WTC11 (cell line): ENCODE measurements around the gene HPCAL1. TPM values are rescaled to one million over a fixed set of nuclear protein-coding genes. Genes with fewer than 3 reads are reported as not detected.

Experiments used
- ATAC-seq: fragments of 200-7000 bp; cut with Tn5 transposase; 2 replicates; pipeline ENCODE4 v1.10.0; 2021; ENCODE audit warnings: mild to moderate bottlenecking, moderate library complexity
- CTCF ChIA-PET: fragments of 300-600 bp; sonication (Branson Sonifier 250); formaldehyde crosslinking; loops from one replicate; lab custom pipeline; 2021; ENCODE audit warnings: antibody characterized with exemption; lab: Charles Lee
- POLR2A ChIA-PET: fragments of 350-600 bp; sonication (Branson Sonifier 250); formaldehyde crosslinking; loops from one replicate; lab custom pipeline; 2021; ENCODE audit warnings: antibody characterized with exemption; lab: Charles Lee
- DNase-seq: peaks from one replicate; pipeline ENCODE4 v3.0.0; 2021; ENCODE audit warnings: low spot score
- H3K27ac Mint-ChIP-seq: 2 replicates; pipeline ENCODE4 v1.8.0; 2021; ENCODE audit warnings: mixed read lengths
- H3K27me3 Mint-ChIP-seq: 2 replicates; pipeline ENCODE4 v1.8.0; 2021; ENCODE audit warnings: low read depth, mild to moderate bottlenecking, moderate library complexity, mixed read lengths
- H3K36me3 Mint-ChIP-seq: 2 replicates; pipeline ENCODE4 v1.8.0; 2021; ENCODE audit warnings: mixed read lengths
- H3K4me1 Mint-ChIP-seq: 2 replicates; pipeline ENCODE4 v1.8.0; 2022; ENCODE audit warnings: mixed read lengths
- H3K4me3 Mint-ChIP-seq: 2 replicates; pipeline ENCODE4 v1.8.0; 2021; ENCODE audit warnings: mild to moderate bottlenecking, moderate library complexity, mixed read lengths
- H3K9me3 Mint-ChIP-seq: 2 replicates; pipeline ENCODE4 v1.8.0; 2021; ENCODE audit warnings: mixed read lengths
- CREB1 ChIP-seq: sonication (generic); formaldehyde crosslinking; IDR thresholded peaks from 2 replicates; pipeline ENCODE4 v1.8.0; 2023; ENCODE audit warnings: mild to moderate bottlenecking, missing genetic modification reagents
- CREM ChIP-seq: sonication (generic); formaldehyde crosslinking; IDR thresholded peaks from 2 replicates; pipeline ENCODE4 v1.8.1; 2022; ENCODE audit warnings: mild to moderate bottlenecking, missing genetic modification reagents, moderate library complexity
- ESRRA ChIP-seq: sonication (generic); formaldehyde crosslinking; IDR thresholded peaks from 2 replicates; pipeline ENCODE4 v1.8.1; 2022; ENCODE audit warnings: mild to moderate bottlenecking, missing genetic modification reagents, borderline replicate concordance
- JUN ChIP-seq: sonication (generic); formaldehyde crosslinking; IDR thresholded peaks from 2 replicates; pipeline ENCODE4 v1.8.0; 2023; ENCODE audit warnings: mild to moderate bottlenecking, missing genetic modification reagents
- RORB ChIP-seq: fragments of 250-450 bp; sonication (Bioruptor Pico); IDR thresholded peaks from 2 replicates; pipeline ENCODE4 v1.9.0; 2021; ENCODE audit warnings: mild to moderate bottlenecking
- SOX15 ChIP-seq: fragments of 250-450 bp; sonication (Bioruptor Pico); IDR thresholded peaks from 2 replicates; pipeline ENCODE4 v1.9.0; 2021; ENCODE audit warnings: mild to moderate bottlenecking
- TCF7 ChIP-seq: sonication (generic); formaldehyde crosslinking; IDR thresholded peaks from 2 replicates; pipeline ENCODE4 v1.8.0; 2022; ENCODE audit warnings: mild to moderate bottlenecking, low read depth, missing genetic modification reagents, moderate library complexity
- TEAD1 ChIP-seq: sonication (generic); formaldehyde crosslinking; IDR thresholded peaks from 2 replicates; pipeline ENCODE4 v1.8.0; 2022; ENCODE audit warnings: mild to moderate bottlenecking, missing genetic modification reagents
- TP53 ChIP-seq: sonication (generic); formaldehyde crosslinking; IDR thresholded peaks from 2 replicates; pipeline ENCODE4 v1.8.1; 2023; ENCODE audit warnings: mild to moderate bottlenecking, missing genetic modification reagents
- ZNF219 ChIP-seq: sonication (generic); formaldehyde crosslinking; IDR thresholded peaks from 2 replicates; pipeline ENCODE4 v1.8.0; 2023; ENCODE audit warnings: missing genetic modification reagents, mild to moderate bottlenecking, borderline replicate concordance
- ZNF263 ChIP-seq: sonication (generic); formaldehyde crosslinking; IDR thresholded peaks from 2 replicates; pipeline ENCODE4 v1.8.1; 2022; ENCODE audit warnings: low read depth, mild to moderate bottlenecking, moderate library complexity, missing genetic modification reagents
- ZNF317 ChIP-seq: sonication (generic); formaldehyde crosslinking; IDR thresholded peaks from 2 replicates; pipeline ENCODE4 v1.8.1; 2023; ENCODE audit warnings: low read depth, mild to moderate bottlenecking, moderate library complexity, missing genetic modification reagents, borderline replicate concordance
- ZNF396 ChIP-seq: fragments of 250-450 bp; sonication (Bioruptor Pico); IDR thresholded peaks from 2 replicates; pipeline ENCODE4 v1.8.0; 2021; ENCODE audit warnings: mild to moderate bottlenecking, moderate library complexity, borderline replicate concordance
- ZNF671 ChIP-seq: fragments of 250-450 bp; sonication (Bioruptor Pico); IDR thresholded peaks from 2 replicates; pipeline ENCODE4 v1.8.0; 2021; ENCODE audit warnings: mild to moderate bottlenecking
- total RNA-seq: library from RNA; stranded (reverse); gene quantifications from 3 replicates; pipeline ENCODE4 v1.2.3, GENCODE V29; 2021
- TF ChIP-seq, protein P1 (sequence below): fragments of 250-450 bp; sonication (Bioruptor Pico); IDR thresholded peaks from 2 replicates; pipeline ENCODE4 v1.8.0; 2021; ENCODE audit warnings: mild to moderate bottlenecking
- TF ChIP-seq, protein P2 (sequence below): sonication (generic); formaldehyde crosslinking; IDR thresholded peaks from 2 replicates; pipeline ENCODE4 v1.8.0; 2023; ENCODE audit warnings: missing genetic modification reagents
- TF ChIP-seq, protein P3 (sequence below): sonication (generic); formaldehyde crosslinking; IDR thresholded peaks from 2 replicates; pipeline ENCODE4 v1.8.0; 2022; ENCODE audit warnings: missing genetic modification reagents
- TF ChIP-seq, protein P4 (sequence below): sonication (generic); formaldehyde crosslinking; IDR thresholded peaks from 2 replicates; pipeline ENCODE4 v1.8.1; 2023; ENCODE audit warnings: mild to moderate bottlenecking, missing genetic modification reagents
- TF ChIP-seq, protein P5 (sequence below): sonication (generic); formaldehyde crosslinking; IDR thresholded peaks from 2 replicates; pipeline ENCODE4 v1.8.0; 2023; ENCODE audit warnings: mild to moderate bottlenecking, missing genetic modification reagents
- TF ChIP-seq, protein P6 (sequence below): sonication (generic); formaldehyde crosslinking; IDR thresholded peaks from 2 replicates; pipeline ENCODE4 v1.8.1; 2022; ENCODE audit warnings: low read depth, missing genetic modification reagents, borderline replicate concordance
- TF ChIP-seq, protein P7 (sequence below): sonication (generic); formaldehyde crosslinking; IDR thresholded peaks from 2 replicates; pipeline ENCODE4 v1.8.1; 2023; ENCODE audit warnings: mild to moderate bottlenecking, missing genetic modification reagents

The HPCAL1 gene
- total RNA-seq, 1 experiment from 2014 or later: 11.8 TPM

DNA sequence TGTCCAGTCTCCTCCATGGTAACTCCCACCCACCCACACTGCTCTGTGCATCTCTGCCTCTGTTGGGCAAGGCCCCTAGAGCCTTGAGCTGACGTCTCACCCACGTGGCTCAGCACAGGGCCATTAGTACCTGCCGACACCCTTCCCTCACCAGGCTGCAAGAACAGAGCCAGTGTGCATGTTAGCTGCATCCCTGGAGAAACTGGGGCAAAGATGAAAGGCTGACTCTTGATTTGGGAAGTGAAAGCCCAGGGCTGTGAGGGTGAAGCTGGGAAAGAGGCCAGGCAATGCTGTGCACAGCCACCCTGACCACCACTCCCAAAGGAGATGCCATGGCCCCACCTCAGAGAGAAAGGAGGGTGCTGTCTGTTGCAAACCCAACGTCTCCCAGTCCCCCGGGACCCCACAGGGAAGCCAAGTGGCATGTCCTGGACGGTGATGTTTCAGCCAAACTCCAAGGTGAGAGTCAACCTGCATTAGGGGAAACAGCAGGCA lies 20.0 kb upstream of the HPCAL1 start (continued):
- TF ChIP-seq, protein P1, sequence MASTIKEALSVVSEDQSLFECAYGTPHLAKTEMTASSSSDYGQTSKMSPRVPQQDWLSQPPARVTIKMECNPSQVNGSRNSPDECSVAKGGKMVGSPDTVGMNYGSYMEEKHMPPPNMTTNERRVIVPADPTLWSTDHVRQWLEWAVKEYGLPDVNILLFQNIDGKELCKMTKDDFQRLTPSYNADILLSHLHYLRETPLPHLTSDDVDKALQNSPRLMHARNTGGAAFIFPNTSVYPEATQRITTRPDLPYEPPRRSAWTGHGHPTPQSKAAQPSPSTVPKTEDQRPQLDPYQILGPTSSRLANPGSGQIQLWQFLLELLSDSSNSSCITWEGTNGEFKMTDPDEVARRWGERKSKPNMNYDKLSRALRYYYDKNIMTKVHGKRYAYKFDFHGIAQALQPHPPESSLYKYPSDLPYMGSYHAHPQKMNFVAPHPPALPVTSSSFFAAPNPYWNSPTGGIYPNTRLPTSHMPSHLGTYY (CRISPR knock-in tag): no peak
- TF ChIP-seq CREM (CRISPR knock-in tag) (no peak), ZNF396 (CRISPR knock-in tag) (no peak), SOX15 (CRISPR knock-in tag) (no peak)

DNA sequence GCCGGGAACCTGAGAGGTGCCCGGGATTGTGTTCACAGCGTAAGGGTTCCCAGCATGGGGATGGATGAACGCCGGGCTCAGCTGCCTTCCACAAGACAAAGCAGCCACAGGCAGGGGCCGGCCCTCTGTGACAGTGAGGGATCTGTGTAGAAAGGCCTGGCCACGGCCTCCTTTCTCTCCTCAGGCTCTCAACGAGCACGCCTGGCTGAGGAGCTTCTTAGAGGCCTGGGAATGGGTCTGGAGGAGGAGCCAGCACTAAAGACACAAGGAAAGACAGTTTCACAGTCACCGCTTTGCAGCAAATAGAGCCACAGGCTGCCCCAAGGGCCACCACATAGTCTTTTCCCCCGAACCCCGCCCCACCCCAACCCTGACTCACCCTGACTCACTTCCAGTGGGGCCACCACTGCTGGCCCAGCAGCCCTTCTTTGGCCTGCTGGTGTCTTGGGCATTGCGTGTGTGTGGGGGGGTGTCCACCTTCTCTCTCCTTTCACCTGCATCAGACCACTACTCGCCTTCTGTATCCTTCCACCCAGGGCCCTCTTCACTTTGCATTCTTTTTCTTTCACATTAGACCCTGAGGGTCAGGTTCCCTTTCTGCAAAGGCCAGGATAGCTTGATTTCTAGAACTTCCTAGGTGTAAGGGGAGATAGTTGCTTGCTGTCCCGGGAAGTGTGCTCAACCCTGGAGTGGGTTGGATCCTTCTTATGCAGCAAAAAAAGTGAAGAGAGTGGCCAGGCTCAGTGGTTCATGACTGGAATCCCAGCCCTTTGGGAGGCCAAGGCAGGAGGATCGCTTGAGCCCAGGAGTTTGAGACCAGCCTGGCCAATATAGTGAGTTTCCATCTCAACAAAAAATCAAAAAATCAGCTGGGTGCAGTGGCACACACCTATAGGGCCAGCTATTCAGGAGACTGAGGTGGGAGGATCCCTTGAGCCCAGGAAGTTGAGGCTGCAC lies 19.3 kb upstream of the HPCAL1 start:
- H3K27ac Mint-ChIP-seq: no peak overlapping the region
- H3K36me3 Mint-ChIP-seq: no peaks in the 10 kb centered on the region
- DNase-seq (no peak), ATAC-seq (no peak)
- H3K9me3 Mint-ChIP-seq: no peaks in the 10 kb centered on the region; the same call in 1 of the 2 replicates
- peaks cover 3% of the 10 kb centered on the region; the same call in 1 of the 2 replicates for H3K27me3 Mint-ChIP-seq
- ChIA-PET CTCF (interaction anchor here (1.9 to 2.3 kb wide), 2 partner anchors 21 to 152 kb away, joined by 10 to 12 read pairs; no protein-coding TSS in a partner anchor), POLR2A (interaction anchor here (0.6 to 0.7 kb wide), 2 partner anchors 20 to 93 kb away, joined by 3 to 6 read pairs; partner anchors contain the start of gene HPCAL1)
- H3K4me1 Mint-ChIP-seq: peaks cover 8% of the 10 kb centered on the region
- no peak overlapping the region for H3K4me3 Mint-ChIP-seq
- TF ChIP-seq ZNF263 (CRISPR knock-in tag) (no peak), ZNF219 (CRISPR knock-in tag) (no peak), TP53 (no peak), ESRRA (no peak), TCF7 (CRISPR knock-in tag) (no peak), RORB (CRISPR knock-in tag) (no peak), JUN (CRISPR knock-in tag) (no peak), ZNF671 (CRISPR knock-in tag) (no peak), TEAD1 (CRISPR knock-in tag) (no peak), ZNF317 (CRISPR knock-in tag) (no peak), SOX15 (CRISPR knock-in tag) (no peak), CREB1 (CRISPR knock-in tag) (no peak)
- TF ChIP-seq, protein P2, sequence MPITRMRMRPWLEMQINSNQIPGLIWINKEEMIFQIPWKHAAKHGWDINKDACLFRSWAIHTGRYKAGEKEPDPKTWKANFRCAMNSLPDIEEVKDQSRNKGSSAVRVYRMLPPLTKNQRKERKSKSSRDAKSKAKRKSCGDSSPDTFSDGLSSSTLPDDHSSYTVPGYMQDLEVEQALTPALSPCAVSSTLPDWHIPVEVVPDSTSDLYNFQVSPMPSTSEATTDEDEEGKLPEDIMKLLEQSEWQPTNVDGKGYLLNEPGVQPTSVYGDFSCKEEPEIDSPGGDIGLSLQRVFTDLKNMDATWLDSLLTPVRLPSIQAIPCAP (CRISPR knock-in tag): no peak
- TF ChIP-seq, protein P3, sequence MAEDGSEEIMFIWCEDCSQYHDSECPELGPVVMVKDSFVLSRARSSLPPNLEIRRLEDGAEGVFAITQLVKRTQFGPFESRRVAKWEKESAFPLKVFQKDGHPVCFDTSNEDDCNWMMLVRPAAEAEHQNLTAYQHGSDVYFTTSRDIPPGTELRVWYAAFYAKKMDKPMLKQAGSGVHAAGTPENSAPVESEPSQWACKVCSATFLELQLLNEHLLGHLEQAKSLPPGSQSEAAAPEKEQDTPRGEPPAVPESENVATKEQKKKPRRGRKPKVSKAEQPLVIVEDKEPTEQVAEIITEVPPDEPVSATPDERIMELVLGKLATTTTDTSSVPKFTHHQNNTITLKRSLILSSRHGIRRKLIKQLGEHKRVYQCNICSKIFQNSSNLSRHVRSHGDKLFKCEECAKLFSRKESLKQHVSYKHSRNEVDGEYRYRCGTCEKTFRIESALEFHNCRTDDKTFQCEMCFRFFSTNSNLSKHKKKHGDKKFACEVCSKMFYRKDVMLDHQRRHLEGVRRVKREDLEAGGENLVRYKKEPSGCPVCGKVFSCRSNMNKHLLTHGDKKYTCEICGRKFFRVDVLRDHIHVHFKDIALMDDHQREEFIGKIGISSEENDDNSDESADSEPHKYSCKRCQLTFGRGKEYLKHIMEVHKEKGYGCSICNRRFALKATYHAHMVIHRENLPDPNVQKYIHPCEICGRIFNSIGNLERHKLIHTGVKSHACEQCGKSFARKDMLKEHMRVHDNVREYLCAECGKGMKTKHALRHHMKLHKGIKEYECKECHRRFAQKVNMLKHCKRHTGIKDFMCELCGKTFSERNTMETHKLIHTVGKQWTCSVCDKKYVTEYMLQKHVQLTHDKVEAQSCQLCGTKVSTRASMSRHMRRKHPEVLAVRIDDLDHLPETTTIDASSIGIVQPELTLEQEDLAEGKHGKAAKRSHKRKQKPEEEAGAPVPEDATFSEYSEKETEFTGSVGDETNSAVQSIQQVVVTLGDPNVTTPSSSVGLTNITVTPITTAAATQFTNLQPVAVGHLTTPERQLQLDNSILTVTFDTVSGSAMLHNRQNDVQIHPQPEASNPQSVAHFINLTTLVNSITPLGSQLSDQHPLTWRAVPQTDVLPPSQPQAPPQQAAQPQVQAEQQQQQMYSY (CRISPR knock-in tag): no peak
- TF ChIP-seq, protein P4, sequence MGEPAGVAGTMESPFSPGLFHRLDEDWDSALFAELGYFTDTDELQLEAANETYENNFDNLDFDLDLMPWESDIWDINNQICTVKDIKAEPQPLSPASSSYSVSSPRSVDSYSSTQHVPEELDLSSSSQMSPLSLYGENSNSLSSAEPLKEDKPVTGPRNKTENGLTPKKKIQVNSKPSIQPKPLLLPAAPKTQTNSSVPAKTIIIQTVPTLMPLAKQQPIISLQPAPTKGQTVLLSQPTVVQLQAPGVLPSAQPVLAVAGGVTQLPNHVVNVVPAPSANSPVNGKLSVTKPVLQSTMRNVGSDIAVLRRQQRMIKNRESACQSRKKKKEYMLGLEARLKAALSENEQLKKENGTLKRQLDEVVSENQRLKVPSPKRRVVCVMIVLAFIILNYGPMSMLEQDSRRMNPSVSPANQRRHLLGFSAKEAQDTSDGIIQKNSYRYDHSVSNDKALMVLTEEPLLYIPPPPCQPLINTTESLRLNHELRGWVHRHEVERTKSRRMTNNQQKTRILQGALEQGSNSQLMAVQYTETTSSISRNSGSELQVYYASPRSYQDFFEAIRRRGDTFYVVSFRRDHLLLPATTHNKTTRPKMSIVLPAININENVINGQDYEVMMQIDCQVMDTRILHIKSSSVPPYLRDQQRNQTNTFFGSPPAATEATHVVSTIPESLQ: no peak
- TF ChIP-seq, protein P5, sequence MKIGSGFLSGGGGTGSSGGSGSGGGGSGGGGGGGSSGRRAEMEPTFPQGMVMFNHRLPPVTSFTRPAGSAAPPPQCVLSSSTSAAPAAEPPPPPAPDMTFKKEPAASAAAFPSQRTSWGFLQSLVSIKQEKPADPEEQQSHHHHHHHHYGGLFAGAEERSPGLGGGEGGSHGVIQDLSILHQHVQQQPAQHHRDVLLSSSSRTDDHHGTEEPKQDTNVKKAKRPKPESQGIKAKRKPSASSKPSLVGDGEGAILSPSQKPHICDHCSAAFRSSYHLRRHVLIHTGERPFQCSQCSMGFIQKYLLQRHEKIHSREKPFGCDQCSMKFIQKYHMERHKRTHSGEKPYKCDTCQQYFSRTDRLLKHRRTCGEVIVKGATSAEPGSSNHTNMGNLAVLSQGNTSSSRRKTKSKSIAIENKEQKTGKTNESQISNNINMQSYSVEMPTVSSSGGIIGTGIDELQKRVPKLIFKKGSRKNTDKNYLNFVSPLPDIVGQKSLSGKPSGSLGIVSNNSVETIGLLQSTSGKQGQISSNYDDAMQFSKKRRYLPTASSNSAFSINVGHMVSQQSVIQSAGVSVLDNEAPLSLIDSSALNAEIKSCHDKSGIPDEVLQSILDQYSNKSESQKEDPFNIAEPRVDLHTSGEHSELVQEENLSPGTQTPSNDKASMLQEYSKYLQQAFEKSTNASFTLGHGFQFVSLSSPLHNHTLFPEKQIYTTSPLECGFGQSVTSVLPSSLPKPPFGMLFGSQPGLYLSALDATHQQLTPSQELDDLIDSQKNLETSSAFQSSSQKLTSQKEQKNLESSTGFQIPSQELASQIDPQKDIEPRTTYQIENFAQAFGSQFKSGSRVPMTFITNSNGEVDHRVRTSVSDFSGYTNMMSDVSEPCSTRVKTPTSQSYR (CRISPR knock-in tag): no peak
- TF ChIP-seq, protein P6, sequence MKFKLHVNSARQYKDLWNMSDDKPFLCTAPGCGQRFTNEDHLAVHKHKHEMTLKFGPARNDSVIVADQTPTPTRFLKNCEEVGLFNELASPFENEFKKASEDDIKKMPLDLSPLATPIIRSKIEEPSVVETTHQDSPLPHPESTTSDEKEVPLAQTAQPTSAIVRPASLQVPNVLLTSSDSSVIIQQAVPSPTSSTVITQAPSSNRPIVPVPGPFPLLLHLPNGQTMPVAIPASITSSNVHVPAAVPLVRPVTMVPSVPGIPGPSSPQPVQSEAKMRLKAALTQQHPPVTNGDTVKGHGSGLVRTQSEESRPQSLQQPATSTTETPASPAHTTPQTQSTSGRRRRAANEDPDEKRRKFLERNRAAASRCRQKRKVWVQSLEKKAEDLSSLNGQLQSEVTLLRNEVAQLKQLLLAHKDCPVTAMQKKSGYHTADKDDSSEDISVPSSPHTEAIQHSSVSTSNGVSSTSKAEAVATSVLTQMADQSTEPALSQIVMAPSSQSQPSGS (CRISPR knock-in tag): no peak
- TF ChIP-seq, protein P7, sequence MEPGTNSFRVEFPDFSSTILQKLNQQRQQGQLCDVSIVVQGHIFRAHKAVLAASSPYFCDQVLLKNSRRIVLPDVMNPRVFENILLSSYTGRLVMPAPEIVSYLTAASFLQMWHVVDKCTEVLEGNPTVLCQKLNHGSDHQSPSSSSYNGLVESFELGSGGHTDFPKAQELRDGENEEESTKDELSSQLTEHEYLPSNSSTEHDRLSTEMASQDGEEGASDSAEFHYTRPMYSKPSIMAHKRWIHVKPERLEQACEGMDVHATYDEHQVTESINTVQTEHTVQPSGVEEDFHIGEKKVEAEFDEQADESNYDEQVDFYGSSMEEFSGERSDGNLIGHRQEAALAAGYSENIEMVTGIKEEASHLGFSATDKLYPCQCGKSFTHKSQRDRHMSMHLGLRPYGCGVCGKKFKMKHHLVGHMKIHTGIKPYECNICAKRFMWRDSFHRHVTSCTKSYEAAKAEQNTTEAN (CRISPR knock-in tag): no peak
